GM18907 (cell line): ENCODE results near the gene FLYWCH2.

ENCODE experiments used
- ATAC-seq: cut with Tn5 transposase; IDR thresholded peaks from one replicate; pipeline ENCODE4 v1.9.1; 2021; ENCODE audit warnings: mild to moderate bottlenecking, moderate library complexity; ENCODE audit not compliant: unreplicated experiment

FLYWCH2 gene, protein sequence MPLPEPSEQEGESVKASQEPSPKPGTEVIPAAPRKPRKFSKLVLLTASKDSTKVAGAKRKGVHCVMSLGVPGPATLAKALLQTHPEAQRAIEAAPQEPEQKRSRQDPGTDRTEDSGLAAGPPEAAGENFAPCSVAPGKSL

DNA sequence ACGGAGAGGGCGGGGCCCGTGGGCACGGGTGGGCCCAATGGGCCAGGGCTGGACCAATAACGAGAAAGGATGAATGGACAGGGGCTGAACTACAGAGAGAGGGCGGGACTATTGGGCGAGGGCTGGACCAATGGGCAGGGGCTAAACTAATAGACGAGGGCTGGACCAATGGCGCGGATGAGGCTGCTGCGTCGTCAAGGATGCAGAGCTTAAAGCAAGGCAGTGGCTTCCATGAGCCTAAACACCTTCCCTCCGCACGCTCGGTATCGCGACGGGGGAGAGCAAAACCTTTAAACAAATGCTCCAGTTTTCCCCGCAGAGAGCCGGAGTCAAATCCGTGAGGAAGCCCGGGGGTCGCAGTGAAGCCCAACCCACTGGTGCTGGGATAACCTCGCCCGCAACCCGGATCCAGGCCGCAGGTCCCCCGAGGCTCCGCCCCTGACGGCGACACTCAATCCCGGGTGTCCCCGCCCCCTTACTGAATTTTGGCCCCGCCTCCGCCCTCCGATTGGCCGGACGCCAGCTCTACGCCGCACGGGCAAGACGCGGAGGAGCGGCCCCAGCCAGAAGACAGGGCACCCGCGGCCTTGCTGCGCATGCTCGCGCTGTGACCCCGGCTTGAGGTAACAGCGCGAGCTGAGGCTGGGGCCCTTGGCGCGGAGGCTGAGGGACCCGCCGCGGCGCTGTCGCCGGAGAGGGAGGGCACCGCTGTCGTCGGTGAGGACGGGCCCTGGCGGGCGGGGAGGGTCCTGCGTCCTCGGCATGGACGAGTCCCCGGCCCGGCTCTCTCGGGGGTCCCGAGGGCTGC is at the start of gene FLYWCH2:
Gene FLYWCH2 (plus strand): TSS at position 566 of the 808 bp plus-strand sequence. CDS start 13,235 bp downstream, outside the sequence.
- ATAC-seq: peak; percentile 93

DNA sequence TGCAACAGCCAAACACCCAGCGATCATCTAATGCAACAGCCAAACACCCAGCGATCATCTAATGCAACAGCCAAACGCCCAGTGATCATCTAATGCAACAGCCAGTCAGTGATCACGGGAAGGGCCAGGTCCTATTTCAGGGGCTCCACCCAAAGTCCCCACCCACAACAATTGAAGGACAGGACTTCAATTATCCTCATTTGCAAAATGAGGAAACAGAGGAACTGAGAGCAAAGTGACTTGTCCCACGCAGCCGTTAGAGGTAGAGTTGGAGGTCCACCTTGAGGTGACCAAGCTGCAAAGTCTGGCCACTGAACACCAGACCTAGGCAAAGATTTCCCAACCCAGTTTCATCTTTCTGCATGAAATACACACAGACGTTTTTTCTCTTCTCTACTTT is 49.2 kb upstream of the FLYWCH2 start:
- ATAC-seq: no peak

DNA sequence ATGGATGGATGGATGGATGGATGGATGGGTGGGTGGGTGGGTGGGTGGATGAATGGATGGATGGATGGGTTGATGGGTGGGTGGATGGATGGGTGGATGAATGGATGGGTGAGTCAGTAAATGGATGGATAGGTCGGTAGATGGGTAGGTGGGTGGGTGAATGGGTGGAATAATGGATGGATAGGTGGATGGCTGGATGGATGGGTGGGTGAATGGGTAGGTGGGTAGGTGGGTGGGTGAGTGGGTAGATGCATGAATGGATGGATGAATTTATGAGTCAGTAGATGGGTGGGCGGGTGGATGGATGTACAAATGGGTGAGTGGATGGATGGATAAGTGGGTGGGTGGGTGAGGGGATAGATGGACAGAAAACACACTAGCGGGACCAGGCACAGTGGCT is 48.0 kb upstream of the FLYWCH2 start:
- ATAC-seq: no peak

DNA sequence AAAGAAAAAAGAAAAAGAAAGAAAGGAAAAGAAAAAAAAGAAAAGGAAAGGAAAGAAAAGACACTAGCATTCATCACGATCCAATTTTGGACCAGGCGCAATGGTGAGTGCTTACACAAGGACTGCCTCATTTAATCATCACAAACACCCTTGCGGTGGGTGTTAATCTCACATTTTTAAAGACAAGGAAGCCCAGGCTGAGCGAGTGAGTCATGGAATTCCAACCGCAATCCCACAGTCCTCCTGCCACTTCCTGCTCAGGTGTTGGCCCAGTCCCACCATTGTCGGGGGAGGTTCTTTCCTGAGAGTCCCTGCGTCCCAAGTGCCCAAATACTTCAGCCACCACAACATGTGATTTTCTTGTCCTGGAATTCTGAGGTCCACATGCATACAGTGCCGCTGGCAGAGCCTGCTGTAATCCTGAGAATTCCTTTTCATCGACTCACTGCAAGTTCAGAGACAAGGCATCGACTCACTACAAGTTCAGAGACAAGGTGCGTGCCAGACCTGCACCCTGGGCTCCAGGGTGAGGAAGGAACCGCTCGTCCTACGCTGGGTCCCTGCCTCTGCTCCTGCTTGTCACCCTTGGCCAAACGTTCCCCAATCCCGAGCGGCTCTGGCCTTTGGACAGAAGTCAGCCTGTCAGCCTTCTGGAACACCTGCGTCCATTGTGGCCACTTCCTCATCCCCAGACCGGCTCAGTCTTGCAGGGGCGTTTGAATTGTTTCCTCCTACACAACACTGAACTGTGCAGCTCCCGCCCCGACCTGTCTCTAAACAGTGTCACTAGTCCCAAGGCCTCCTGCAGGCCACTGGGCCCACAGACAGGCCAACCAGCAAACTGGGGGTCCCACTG is 47.1 kb upstream of the FLYWCH2 start:
- no peak for ATAC-seq

DNA sequence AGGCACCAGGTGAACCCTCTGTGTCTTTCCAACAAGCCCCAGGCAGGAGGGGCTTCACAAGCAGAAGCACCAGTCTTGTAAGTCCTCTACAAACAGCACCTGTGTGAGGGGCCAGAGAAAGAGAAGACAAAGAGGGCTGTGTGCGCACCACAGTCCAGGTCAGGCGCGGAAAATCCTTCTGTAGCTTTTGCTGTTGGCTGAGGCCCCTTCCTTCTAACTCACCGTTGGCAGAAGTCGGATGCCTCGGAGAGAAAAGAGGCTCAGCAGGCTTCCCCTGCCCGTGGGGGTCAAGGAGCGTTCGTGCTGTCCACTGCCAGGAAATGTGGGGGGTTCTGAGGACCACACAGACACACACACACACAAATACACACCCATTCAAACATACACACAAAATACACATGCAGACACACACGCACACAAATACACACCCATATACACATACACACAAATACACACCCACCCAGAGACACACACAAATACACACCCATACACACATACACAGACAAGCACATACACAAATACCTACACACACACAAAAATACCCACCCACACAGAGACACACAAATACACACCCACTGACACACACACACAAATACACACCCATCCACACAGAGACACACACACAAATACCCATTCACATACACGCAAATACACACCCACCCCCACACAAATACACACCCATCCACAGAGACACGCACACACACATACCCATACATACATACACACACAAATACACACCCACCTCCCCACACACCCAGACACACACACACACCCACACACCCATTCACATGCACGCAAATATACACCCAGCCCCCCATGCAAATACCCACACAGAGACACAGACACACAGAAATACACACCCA is 46.1 kb upstream of the FLYWCH2 start:
- ATAC-seq: no peak

DNA sequence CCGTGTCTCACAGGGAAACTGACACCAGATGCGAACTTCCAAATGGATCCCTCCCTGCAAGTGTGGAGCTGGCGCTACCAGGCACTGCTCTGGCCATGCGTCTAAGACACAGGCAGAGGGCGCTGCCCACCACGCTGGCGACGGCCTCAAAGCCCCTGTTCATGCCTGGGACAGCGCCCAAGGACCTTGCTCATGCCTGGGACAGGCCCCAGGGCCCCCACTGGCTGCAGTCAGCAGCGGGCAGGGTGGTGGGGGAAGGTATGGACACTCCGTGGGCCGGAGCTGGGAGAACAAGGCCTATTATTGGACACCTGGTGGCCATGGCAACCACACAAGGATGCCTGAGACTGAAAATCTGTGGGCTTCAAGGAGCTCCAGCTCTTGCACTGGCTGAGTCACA is 44.1 kb upstream of the FLYWCH2 start:
- ATAC-seq: no peak

DNA sequence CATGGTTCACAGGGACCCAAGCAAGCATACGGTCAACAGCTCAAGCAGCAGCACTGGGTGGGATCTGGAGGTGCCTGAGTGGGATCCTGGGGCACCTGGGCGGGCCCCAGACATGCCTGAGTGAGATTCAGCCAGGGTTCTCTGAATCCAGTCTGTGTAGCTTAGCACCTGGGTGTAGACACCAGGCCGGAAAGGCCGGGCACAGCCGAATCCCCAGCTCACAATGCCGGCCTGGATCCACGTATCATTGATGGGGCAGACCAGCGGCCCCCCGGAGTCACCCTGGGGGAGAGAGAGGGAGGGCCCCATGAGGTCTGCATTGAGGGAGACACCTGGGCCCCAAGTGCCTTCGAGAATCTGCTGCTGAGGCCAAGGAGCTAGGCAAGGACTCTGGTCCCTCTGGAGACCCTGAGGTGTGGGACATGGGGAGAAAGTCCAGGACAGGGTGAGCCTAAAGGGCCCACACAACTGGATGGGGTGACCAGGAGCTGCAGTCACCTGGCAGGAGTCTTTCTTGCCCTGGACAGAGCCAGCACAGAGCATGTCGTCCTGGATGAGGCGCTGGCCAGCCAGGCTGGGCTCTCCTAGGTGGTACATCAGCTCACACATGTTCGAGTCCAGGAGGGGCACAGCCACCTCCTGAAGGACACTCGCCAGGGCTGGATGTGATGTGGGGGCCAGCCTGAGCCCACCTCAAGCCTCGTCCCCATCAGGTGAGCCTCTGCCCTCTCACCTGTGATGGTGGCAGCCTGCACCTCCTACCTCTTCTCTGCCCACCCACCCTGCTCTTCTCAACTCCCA is 43.2 kb upstream of the FLYWCH2 start:
- no peak for ATAC-seq

DNA sequence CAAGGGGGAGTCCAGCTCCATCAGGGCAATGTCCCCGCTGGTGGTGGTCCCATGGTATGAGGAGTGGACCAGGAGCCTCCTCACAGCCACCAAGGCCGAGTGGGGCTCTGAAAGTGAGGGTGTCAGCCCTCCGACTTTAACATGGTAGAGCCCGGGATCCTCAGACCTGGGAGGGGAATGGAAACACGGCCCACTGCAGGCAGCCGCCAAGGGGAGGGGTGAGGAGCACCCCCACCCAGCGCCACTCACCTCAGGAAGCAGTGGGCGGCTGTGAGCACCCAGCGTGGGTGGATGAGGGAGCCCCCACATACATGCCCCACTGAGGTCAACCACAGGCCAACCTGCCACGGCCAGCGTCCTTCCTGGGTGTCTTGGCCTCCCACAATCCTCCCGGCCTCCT is 42.1 kb upstream of the FLYWCH2 start:
- ATAC-seq: no peak

DNA sequence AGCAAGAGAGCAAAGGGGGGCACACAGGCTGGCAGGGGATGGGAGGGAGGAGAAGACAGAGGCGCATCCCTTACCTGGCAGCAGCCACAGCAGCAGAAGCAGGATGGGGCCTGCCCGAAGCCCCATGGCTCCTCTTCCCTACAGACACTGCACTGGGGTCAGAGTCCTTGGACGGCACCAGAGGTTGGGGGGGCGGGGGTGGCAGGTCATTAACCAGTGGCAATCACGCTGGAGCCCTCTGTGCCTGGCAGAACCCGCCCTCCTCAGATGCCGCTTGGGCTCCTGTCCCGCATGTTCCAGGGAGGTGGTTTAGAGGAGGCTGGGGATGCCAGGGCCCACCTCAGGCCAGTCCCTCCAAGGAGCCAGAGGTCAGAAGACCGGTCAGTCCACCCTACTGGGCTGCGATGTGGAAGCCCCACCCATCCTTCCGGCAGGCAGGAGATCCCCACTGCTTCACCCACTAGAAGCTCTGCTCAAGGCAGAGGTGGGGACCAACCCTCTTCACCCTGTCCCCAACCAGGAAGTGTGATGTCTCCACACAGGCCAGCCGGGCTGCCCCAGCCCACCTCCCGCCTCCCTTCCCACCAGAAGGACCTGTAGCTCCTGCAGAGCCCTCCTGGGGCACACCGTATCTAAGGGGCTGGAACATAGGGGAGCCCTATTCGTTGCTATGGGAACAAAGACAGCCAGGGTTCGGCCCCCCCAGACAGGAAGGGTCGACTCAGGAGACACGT is 41.2 kb upstream of the FLYWCH2 start:
- no peak for ATAC-seq

DNA sequence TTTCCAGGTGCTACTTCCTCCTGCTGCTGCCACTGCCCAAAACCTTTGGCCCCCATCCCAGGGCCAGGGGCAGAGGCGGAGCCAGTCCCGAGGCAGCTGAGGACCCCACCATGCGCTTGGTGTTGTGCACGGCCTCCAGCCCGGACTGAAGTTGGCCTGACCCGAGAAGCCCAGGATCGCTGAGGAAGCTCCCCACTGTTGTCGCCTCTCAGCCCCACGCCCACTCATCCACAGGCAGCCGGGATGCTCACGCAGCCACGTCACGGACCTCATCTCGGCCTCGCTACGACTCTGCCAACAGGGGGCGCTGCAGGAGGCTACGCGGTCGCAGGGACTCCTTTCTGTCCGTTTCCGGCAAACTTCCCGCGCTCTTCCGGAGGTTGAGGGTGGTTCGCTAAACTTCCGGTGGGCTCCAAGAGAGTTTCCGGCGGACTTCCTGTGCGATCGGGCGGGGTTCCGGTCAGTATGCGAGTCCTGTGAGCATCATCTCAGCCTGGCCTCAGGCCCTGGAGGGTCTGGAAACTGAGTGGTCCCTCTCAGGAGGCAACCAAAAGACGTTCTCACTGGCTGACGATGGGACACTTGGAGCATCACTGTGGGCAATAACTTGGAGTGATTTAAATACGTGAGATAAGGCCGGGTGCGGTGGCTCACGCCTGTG is 40.5 kb upstream of the FLYWCH2 start:
- ATAC-seq: no peak

DNA sequence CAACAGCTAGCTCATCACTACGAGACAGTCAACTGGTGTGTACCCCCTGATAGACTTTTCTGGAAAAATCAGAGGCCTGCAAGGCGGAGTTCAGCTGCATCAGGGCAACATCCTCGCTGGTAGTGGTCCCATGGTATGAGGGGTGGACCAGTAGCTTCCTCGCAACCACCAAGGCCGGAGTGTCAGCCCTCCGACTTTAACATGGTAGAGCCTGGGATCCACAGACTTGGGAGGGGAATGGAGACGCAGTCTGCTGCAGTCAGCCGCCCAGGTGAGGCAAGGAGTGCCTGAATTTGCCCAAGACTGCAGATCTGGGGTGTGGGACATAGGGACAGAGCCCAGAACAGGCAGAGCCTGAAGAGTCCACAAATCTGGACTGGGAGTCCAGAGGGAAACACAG is 39.5 kb upstream of the FLYWCH2 start:
- no peak for ATAC-seq

DNA sequence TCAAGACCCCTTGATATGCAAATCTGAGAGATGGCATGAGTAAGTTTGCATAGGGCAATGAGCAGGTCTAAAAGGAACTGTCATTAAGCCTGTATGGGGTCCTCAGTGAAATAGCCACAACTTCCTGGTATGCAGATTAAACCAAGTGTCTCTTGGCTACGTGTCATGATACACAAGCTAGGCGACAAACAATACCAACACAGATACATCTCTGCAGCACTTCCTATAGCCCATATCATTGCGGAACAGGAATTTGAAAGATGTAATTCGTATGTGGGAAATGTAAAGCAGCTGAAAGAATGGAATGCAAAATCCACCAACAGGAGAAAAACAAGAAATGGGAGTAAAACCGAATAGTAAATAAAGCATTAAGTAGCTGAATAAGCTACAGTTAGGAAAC is 37.9 kb upstream of the FLYWCH2 start:
- ATAC-seq: no peak

DNA sequence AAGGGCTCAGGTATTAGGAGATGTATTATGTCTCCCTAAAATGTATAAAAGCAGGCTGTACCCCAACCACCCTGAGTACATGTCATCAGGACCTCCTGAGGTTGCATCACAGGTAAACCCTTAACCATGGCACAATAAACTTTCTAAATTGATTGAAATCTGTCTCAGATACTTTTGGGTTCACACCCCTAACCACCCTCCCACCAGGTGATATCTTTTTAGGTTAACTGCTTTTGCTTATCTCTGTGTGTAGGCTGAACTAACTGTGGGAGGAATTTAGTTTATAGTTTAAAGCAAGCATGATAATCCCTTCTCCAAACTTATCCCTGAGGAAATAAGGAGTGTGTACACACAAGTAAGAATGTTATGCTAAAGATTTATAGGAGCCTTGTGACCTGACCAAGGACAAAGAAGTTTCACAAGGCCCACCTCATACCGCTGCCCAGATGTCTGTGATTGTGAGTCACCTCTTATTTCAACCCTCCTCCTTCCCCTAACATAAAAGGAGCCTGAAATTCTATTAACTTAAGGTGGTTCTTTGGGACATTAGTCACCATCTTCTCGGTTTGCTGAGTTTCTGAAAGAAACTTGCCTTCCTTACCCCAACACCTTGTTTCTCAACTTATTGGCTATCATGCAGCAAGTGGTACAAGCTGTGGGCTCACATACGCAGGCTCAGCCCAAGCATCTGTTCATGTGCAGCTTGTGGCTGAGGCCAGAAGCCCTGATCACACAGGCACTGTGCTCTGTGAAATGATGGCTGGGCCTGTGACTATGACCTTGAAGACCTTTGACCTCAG is 36.3 kb upstream of the FLYWCH2 start:
- ATAC-seq: no peak

DNA sequence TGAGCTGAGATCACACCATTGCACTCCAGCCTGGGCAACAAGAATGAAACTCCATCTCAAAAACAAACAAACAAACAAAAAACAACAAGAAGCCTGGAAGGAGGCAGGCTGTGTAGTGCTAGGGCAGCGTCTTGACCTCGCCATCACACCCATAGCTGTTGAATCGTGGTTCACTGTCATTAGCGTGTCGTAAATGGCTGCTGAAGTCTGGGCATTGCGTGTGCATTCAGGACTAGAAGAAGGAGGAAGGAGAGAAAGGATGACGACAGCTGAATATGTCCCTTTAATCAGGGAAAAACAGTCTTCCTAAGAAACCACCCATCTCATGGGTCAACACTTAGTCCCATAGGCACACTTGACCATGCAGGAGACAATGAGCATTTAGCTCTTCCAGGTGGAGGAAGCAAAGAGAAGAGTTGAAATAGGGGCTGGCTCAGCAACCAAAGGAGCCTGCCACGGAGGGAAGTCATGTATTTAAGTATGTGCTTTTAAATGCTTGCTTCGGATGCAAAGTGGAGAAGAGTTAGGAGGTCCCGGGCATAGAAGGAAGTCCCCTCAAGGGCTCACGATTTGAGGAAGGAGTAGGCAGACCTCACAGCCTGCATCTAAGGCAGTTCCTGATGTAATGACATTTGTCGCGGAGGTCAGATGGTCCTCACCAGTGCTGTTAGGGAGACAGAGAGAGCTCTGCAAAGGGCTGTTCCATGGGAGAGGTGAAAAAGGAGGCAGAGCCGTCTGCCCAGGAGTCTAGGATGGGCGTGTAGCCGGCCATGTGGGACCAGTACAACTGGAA is 33.9 kb upstream of the FLYWCH2 start:
- no peak for ATAC-seq

DNA sequence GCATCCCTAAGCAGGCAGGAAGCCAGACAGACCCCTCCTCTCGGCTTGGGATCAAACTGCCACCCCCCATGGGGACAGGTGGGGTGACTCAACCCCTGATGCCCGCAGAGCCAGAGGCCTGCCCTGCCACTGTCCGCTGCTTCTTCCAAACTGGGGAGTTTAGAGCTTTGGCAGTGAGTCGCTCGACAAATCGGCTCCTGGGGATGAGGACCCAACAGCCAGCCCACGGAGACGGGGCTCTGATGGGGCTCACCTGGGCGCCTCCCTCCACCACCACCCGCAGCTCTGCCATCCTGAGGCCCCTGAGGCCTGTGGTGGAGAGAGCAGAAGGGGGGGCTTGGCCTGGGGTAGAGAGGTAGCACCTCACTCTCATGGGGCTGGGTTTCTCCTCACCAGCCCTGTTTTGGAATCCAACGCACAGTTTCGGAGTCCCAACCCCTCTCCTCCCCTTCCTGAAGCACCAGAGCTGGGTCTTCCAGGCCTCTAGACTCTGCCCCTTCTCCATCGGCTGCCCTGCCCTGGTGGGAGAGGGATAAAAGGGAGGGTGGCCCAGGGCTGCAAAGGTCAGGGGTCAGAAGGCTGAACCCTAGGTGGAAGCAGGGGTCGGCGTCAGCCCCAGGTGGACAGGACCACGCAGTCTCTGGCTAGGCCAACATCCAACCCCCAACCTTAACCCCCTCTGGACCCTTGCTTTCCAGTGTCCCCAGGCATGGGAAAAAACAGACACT is 30.8 kb upstream of the FLYWCH2 start:
- no peak for ATAC-seq

DNA sequence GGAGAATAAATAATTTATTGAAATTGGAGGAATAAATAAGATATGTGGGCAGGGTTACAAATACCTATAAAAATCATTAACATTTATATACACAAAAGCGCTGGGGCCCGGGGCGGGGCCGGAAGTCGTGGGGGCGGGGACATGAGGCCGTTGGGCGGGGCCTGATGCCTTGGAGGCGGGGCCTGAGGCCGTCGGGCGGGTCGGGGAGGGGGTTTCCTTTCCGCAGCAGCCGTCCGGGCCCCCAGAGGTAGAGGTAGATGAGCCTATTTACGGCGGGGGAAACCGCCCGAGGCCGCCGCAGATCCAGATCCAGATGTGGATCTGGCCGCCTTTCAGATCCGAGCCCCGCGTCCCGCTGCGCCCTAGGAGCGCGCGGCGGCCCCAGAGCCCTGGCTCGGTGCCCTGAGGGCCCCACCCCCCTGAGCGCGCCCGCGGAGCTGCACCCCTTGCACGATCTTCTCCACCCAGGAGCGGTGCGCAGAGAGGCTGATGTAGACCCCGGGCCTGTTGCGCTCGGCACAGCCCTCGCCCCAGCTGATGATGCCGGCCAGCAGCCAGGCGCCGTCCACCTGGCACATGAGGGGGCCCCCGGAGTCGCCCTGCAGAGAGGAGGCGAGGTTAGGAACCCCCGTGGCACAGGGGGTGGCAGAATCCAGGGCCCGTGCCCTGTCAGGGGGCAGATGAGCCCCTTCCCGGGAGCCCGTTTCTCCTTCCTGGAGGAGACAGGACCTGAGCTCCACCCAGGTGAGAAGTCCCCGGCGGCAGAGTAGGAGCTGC is 30.1 kb upstream of the FLYWCH2 start:
- no peak for ATAC-seq
